PFSK-1 (cell line): ENCODE data around the gene MIAT.

ENCODE experiments used
- FOXP2 ChIP-seq: optimal IDR thresholded peaks from 2 replicates; pipeline ENCODE3; 2011; ENCODE audit warnings: borderline replicate concordance, control low read depth, inconsistent platforms; ENCODE audit not compliant: insufficient read depth; ENCODE audit errors: extremely low read length, extremely low read depth
- POLR2AphosphoS5 ChIP-seq: IDR thresholded peaks from 2 replicates; pipeline ENCODE4 v1.6.1; 2012; ENCODE audit warnings: low read depth, mild to moderate bottlenecking, control low read depth, low read length, moderate library complexity
- SIN3A ChIP-seq: IDR thresholded peaks from 2 replicates; pipeline ENCODE4 v1.6.1; 2012; ENCODE audit warnings: mild to moderate bottlenecking, low read length, moderate library complexity, borderline replicate concordance; ENCODE audit not compliant: insufficient read depth
- TAF1 ChIP-seq: IDR thresholded peaks from 2 replicates; pipeline ENCODE4 v1.6.1; 2012; ENCODE audit warnings: low read length, control low read depth, borderline replicate concordance; ENCODE audit not compliant: insufficient read depth
- TF ChIP-seq, protein P1 (sequence below), 2 experiments: IDR thresholded peaks; 2 replicates each; pipeline versions ENCODE4 v1.6.1 to v1.8.0; 2011 to 2012; ENCODE audit warnings: low read depth in 2 of 2, low read length in 2 of 2, control low read depth in 1 of 2, inconsistent platforms in 1 of 2, mild to moderate bottlenecking in 1 of 2, moderate library complexity in 1 of 2; ENCODE audit not compliant: insufficient read depth in 1 of 2

MIAT gene

GRCh38 chr22:26660961-26661578 is 3.7 kb downstream of the MIAT start:
- TF ChIP-seq FOXP2 (no peak), TAF1 (no peak), SIN3A (no peak), POLR2AphosphoS5 (no peak)
- TF ChIP-seq, protein P1, sequence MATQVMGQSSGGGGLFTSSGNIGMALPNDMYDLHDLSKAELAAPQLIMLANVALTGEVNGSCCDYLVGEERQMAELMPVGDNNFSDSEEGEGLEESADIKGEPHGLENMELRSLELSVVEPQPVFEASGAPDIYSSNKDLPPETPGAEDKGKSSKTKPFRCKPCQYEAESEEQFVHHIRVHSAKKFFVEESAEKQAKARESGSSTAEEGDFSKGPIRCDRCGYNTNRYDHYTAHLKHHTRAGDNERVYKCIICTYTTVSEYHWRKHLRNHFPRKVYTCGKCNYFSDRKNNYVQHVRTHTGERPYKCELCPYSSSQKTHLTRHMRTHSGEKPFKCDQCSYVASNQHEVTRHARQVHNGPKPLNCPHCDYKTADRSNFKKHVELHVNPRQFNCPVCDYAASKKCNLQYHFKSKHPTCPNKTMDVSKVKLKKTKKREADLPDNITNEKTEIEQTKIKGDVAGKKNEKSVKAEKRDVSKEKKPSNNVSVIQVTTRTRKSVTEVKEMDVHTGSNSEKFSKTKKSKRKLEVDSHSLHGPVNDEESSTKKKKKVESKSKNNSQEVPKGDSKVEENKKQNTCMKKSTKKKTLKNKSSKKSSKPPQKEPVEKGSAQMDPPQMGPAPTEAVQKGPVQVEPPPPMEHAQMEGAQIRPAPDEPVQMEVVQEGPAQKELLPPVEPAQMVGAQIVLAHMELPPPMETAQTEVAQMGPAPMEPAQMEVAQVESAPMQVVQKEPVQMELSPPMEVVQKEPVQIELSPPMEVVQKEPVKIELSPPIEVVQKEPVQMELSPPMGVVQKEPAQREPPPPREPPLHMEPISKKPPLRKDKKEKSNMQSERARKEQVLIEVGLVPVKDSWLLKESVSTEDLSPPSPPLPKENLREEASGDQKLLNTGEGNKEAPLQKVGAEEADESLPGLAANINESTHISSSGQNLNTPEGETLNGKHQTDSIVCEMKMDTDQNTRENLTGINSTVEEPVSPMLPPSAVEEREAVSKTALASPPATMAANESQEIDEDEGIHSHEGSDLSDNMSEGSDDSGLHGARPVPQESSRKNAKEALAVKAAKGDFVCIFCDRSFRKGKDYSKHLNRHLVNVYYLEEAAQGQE (IDR thresholded peaks at IDR 0.05; ENCODE audit: insufficient read depth in 1 of 2, low read depth in 2 of 2, low read length in 2 of 2) = no peak

DNA sequence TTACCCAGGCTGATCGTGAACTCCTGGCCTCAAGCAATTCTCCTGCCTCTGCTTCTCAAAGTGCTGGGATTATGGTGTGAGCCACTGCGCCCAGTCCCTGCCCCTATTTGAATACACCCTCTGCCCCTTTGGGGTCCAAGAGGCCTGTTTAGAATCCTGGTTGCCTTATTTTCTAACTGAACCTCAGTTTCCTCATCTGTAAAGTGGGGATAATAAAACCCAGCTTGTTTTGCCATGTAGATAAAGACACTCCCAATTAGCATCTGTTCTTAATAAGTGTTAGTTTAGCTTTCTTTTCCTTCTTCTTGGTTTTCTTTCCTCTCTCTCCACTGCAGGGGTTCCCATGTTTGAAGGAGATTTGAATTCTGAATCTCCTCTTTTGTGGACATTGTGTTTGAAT is 4.8 kb downstream of the MIAT start:
- TF ChIP-seq POLR2AphosphoS5 (no peak), FOXP2 (no peak)
- TF ChIP-seq, protein P1 (IDR thresholded peaks at IDR 0.05; ENCODE audit: insufficient read depth in 1 of 2, low read depth in 2 of 2, low read length in 2 of 2) = no peak

- TF ChIP-seq SIN3A (no peak), FOXP2 (no peak), TAF1 (no peak), POLR2AphosphoS5 (no peak)
- TF ChIP-seq, protein P1 (IDR thresholded peaks at IDR 0.05; ENCODE audit: insufficient read depth in 1 of 2, low read depth in 2 of 2, low read length in 2 of 2) = no peak
Measured at GRCh38 chr22:26663374-26663923, 6.1 kb downstream of the MIAT start.

GRCh38 chr22:26665813-26666231 is 8.4 kb downstream of the MIAT start:
- no peak for TF ChIP-seq FOXP2
- TF ChIP-seq SIN3A = no peak

DNA sequence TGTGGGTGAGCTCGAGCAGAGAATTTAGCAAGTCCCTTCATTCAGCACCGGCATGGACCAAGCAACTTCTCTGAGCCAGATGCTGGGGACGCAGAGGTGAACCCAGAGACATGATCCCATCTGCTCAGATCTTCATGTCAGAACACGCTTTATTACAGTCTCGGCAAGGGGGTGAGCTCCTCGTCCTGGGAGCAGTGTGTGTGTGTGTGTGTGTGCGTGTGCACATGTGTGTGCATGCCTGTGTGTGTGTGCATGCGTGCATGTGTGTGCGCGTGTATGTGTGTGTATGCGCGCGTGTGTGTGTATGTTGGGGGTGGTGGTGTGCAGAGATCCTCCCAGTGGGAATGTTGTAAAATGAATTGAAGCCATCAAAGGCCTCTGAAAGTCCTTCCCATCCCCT is 9.8 kb downstream of the MIAT start:
- TF ChIP-seq POLR2AphosphoS5 (no peak), TAF1 (no peak), FOXP2 (no peak), SIN3A (no peak)
- TF ChIP-seq, protein P1 (IDR thresholded peaks at IDR 0.05; ENCODE audit: insufficient read depth in 1 of 2, low read depth in 2 of 2, low read length in 2 of 2) = no peak
